Hematopoietic multipotent progenitor cell (in vitro differentiated cells): ENCODE data around the gene MYH3. TPM values are rescaled to one million over a fixed set of nuclear protein-coding genes. Genes with fewer than 3 reads are reported as not detected.
"Not testable (repeated sequence)": the region's sequence is repeated elsewhere in the genome, so short reads cannot be mapped to it uniquely, and the experiment has no call there.

ENCODE experiments used
- DNase-seq, 3 donors: peaks; one replicate each; pipeline ENCODE4 v3.0.0-alpha.2; 2011 to 2015; ENCODE audit warnings: low read depth in 2 of 3, low spot score in 2 of 3
- total RNA-seq: library from RNA; depleted of rRNA; stranded (reverse); fragments of >200 nt; gene quantifications from one replicate; pipeline ENCODE4 v1.2.3, GENCODE V29; 2012

MYH3 gene
- total RNA-seq, result 1.6 TPM

GRCh38 chr17:10657148-10657547, at the start of gene MYH3:
TSS of gene MYH3 (minus strand) at chr17:10657309. CDS start at chr17:10655064, 2,245 bp downstream.
- DNase-seq, result no peak

GRCh38 chr17:10705727-10706126, 48.6 kb upstream of the MYH3 start:
- no peak for DNase-seq

- peak in 1 of 3 donors; percentile 19 for DNase-seq
Measured at GRCh38 chr17:10702574-10702973, 45.5 kb upstream of the MYH3 start.

- DNase-seq, result peak in 1 of 3 donors; percentile 45
Measured at GRCh38 chr17:10699856-10700255, 42.7 kb upstream of the MYH3 start.

GRCh38 chr17:10698096-10698818, 41.1 kb upstream of the MYH3 start:
- DNase-seq, result no peak

- peak; percentile 76 to 96 (median 94) for DNase-seq
Measured at GRCh38 chr17:10697092-10698081, 40.3 kb upstream of the MYH3 start, which contains the start of the genes ADPRM and SCO1. TSS of gene ADPRM (plus strand) at chr17:10697594. CDS start at chr17:10704927, 7,333 bp downstream. TSS of gene SCO1 (minus strand) at chr17:10697533. CDS start at chr17:10697507, 26 bp downstream.

- not testable (repeated sequence) for DNase-seq
Measured at GRCh38 chr17:10695875-10696407, 38.8 kb upstream of the MYH3 start.

GRCh38 chr17:10687499-10687898, 30.4 kb upstream of the MYH3 start:
- no peak for DNase-seq

GRCh38 chr17:10683853-10684252, 26.7 kb upstream of the MYH3 start:
- DNase-seq, result peak in 2 of 3 donors; percentile 42 to 71

GRCh38 chr17:10681866-10682446, 24.8 kb upstream of the MYH3 start:
- no peak for DNase-seq

GRCh38 chr17:10674704-10675103, 17.6 kb upstream of the MYH3 start:
- no peak for DNase-seq

GRCh38 chr17:10673312-10673711, 16.2 kb upstream of the MYH3 start:
- no peak for DNase-seq

- DNase-seq, result no peak
Measured at GRCh38 chr17:10668775-10669174, 11.7 kb upstream of the MYH3 start.

GRCh38 chr17:10666906-10667305, 9.8 kb upstream of the MYH3 start:
- DNase-seq, result no peak

GRCh38 chr17:10664571-10664970, 7.5 kb upstream of the MYH3 start:
- no peak for DNase-seq

GRCh38 chr17:10663231-10663630, 6.1 kb upstream of the MYH3 start:
- DNase-seq, result no peak

- DNase-seq, result no peak
Measured at GRCh38 chr17:10661437-10661836, 4.3 kb upstream of the MYH3 start.

- DNase-seq, result no peak
Measured at GRCh38 chr17:10657879-10658278, 770 bp upstream of the MYH3 start.

GRCh38 chr17:10653987-10654386, 3.1 kb downstream of the MYH3 start:
- DNase-seq, result no peak

GRCh38 chr17:10652984-10653659, 4.0 kb downstream of the MYH3 start:
- DNase-seq, result peak in 2 of 3 donors; percentile 76 to 91
